Activated B cell treated with CpG ODN at 0.5 μM for 24 hours (primary cell): Measurements from ENCODE around the gene FIBIN. TPM values are rescaled to one million over a fixed set of nuclear protein-coding genes. Genes with fewer than 3 reads are reported as not detected.

Experiments used
- ATAC-seq: fragments of 200-7000 bp; cut with Tn5 transposase; one replicate; pipeline ENCODE4 v1.10.0; 2021; ENCODE audit warnings: low read depth, mild to moderate bottlenecking, moderate library complexity
- CTCF ChIA-PET: fragments of 350-600 bp; sonication (Branson Sonifier 250); formaldehyde crosslinking; loops from one replicate; lab custom pipeline; 2021; ENCODE audit warnings: antibody characterized with exemption; lab: Charles Lee
- POLR2A ChIA-PET: fragments of 350-600 bp; sonication (Branson Sonifier 250); formaldehyde crosslinking; loops from one replicate; lab custom pipeline; 2021; ENCODE audit warnings: antibody characterized with exemption; lab: Charles Lee
- DNase-seq: peaks from one replicate; pipeline ENCODE4 v3.0.0; 2022
- H3K27ac Mint-ChIP-seq: one replicate; pipeline ENCODE4 v1.8.0; 2020; ENCODE audit warnings: mixed read lengths
- H3K27me3 Mint-ChIP-seq: one replicate; pipeline ENCODE4 v1.8.0; 2021; ENCODE audit warnings: mixed read lengths
- H3K36me3 Mint-ChIP-seq: one replicate; pipeline ENCODE4 v1.8.0; 2021; ENCODE audit warnings: low read depth, mixed read lengths
- H3K4me1 Mint-ChIP-seq: one replicate; pipeline ENCODE4 v1.8.0; 2021; ENCODE audit warnings: mixed read lengths
- H3K4me3 Mint-ChIP-seq: one replicate; pipeline ENCODE4 v1.8.0; 2020; ENCODE audit warnings: mild to moderate bottlenecking, mixed read lengths
- H3K9me3 Mint-ChIP-seq: one replicate; pipeline ENCODE4 v1.8.0; 2020; ENCODE audit warnings: mixed read lengths
- intact Hi-C: fragments of 100-400 bp; cut with micrococcal nuclease; formaldehyde crosslinking; loops from one replicate; pipeline ENCODE4 v1.15.1; 2024
- total RNA-seq: library from RNA; stranded (reverse); gene quantifications from 2 replicates; pipeline ENCODE4 v1.2.3, GENCODE V29; 2022
- TF ChIP-seq, protein P1 (sequence below): fragments of 200-600 bp; IDR thresholded peaks from one replicate; pipeline ENCODE4 v1.8.0; 2022; ENCODE audit warnings: antibody characterized with exemption, mild to moderate bottlenecking

Gene FIBIN
- total RNA-seq, 1 donor from 2014 or later: not detected

DNA sequence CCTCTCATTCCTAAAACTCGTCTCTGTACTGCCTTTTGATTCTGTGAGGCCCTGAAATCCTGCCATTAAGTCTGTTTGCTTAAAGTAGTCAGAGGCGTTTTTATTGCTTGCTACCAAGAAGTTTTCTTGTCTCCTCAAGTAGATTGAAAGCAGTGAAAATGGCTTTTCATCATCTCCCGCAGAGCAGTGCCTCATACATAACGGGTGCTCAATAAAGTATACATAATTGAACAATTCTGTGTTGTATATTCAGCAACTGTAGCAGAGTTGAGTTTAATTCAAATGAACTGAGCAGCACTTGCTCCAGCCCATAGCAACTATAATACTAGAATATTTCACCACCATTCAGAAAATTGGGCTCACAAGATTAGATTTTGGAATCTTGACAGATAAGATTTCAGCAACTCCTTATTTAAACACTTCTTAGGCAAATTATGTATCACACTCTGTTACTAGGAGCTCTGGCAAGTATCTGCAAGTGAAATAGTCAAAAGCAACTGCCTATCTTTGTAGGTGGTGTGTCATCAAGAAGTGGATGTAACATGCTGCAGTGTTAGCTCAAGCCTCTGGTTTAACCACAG is 20.0 kb downstream of the FIBIN start:
- Mint-ChIP-seq H3K27ac (no peak overlapping the region), H3K9me3 (peaks cover 3% of the 10 kb centered on the region), H3K36me3 (no peaks in the 10 kb centered on the region), H3K27me3 (no peaks in the 10 kb centered on the region), H3K4me3 (no peak overlapping the region), H3K4me1 (no peaks in the 10 kb centered on the region)
- ChIA-PET POLR2A (no interaction called here), CTCF (no interaction called here)
- intact Hi-C loops: no loop called here
- DNase-seq (no peak), ATAC-seq (no peak)
- TF ChIP-seq, protein P1, sequence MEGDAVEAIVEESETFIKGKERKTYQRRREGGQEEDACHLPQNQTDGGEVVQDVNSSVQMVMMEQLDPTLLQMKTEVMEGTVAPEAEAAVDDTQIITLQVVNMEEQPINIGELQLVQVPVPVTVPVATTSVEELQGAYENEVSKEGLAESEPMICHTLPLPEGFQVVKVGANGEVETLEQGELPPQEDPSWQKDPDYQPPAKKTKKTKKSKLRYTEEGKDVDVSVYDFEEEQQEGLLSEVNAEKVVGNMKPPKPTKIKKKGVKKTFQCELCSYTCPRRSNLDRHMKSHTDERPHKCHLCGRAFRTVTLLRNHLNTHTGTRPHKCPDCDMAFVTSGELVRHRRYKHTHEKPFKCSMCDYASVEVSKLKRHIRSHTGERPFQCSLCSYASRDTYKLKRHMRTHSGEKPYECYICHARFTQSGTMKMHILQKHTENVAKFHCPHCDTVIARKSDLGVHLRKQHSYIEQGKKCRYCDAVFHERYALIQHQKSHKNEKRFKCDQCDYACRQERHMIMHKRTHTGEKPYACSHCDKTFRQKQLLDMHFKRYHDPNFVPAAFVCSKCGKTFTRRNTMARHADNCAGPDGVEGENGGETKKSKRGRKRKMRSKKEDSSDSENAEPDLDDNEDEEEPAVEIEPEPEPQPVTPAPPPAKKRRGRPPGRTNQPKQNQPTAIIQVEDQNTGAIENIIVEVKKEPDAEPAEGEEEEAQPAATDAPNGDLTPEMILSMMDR: no peak

DNA sequence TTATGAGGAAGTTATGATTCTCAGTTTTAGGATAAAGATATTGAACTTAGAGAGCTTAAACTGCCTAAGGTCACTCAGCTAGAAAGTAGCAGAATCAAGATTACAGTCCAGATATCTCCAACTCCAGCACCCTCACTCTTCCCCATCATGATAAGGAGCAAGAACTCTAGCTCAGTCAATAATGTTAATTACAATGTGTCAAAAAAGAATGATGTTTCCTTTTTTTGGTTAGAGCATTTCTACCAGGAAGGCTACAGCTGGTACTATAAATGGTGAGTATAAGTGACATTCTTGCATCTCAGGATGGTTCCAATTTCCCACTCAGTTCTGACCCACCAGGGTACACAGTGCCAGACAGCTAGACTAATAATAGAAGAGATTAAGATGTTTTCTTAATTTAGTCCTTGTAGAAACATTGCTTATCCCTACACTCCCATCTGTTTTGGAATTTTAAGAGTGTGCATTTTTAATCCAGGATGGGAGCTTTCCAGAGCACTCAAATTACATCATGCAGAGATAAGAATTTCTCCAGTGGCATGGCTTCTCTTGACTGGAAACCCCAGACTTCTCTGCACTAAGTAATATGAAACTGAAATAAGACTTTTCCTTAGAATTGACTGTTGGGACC is 25.1 kb downstream of the FIBIN start:
- Mint-ChIP-seq H3K27me3 (no peaks in the 10 kb centered on the region), H3K36me3 (no peaks in the 10 kb centered on the region), H3K4me1 (no peaks in the 10 kb centered on the region), H3K4me3 (no peak overlapping the region), H3K27ac (no peak overlapping the region), H3K9me3 (peaks cover 3% of the 10 kb centered on the region)
- DNase-seq (no peak), ATAC-seq (no peak)
- TF ChIP-seq, protein P1: no peak
- CTCF ChIA-PET: no interaction called here
- intact Hi-C loops: no loop called here
- POLR2A ChIA-PET: no interaction called here

DNA sequence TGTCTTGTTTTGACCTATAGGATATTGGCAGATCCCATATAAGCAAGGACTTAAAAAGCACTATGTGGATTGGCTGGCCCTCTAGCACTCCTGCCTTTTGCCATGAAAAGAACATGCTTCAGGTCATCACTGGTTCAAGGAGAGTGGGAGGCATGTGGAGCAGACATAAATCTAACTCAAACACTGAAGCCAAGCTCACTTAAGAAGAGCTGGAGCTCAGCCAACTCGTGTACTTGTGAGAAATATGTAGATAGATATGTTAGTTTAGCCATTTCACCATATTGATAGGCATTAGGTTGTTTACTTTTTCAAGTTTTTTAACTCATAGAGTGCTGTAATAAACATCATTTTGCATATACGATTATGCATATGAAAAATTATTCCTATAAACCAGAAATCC is 26.8 kb downstream of the FIBIN start:
- no peaks in the 10 kb centered on the region for H3K9me3 Mint-ChIP-seq
- ChIA-PET CTCF (no interaction called here), POLR2A (no interaction called here)
- no peaks in the 10 kb centered on the region for H3K4me1 Mint-ChIP-seq
- intact Hi-C loops: no loop called here
- DNase-seq (no peak), ATAC-seq (no peak)
- no peaks in the 10 kb centered on the region for H3K27me3 Mint-ChIP-seq
- no peak overlapping the region for H3K4me3 Mint-ChIP-seq
- TF ChIP-seq, protein P1: no peak
- no peak overlapping the region for H3K27ac Mint-ChIP-seq
- H3K36me3 Mint-ChIP-seq: no peaks in the 10 kb centered on the region

DNA sequence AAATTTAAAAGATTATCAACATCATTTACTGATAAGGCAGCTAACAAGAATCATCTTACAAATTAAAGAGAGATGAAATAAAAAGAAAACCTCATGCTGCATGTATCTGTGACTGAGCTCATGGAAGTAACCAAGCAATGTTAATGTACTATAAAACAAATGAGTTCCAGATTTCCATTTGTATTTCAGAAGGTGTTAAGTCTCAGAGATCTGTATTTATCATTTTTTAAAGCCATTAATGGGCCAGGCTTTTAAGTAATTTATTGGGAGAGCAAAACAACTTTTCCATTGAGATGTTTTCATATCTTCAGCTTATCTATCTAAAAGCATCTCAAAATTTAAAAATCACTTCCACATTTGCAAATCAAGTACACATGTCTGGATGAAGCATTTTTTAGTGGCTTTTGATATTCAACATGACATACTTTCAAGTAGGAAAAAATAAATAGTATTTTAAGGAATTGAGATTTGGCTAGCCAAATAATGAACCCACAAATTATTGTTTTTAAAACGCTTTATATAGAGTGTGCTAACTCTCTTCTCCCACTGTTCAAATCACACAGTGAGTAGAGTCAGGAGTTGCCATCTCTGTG is 28.8 kb downstream of the FIBIN start:
- no peaks in the 10 kb centered on the region for H3K9me3 Mint-ChIP-seq

DNA sequence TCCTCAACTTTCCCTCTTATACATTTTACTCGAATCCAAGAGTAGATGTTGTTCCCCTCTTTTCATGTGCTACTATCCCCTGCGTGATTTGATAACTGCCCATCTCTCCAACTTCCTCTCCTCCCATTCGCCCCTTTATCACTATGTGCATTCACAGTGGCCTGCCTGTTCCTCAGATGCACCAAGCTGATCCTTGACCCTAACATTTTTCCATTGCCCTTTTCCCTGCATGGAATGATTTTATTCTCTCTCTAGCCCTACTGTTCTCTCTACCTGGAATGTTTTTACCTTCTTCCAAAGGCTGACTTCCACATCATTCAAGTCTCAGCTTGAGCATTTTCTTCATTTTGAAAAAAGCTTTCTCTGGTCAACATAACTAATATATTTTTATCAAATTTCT is 31.0 kb downstream of the FIBIN start:
- no peaks in the 10 kb centered on the region for H3K36me3 Mint-ChIP-seq
- POLR2A ChIA-PET: no interaction called here
- H3K9me3 Mint-ChIP-seq: no peaks in the 10 kb centered on the region
- CTCF ChIA-PET: no interaction called here
- no peak overlapping the region for H3K27ac Mint-ChIP-seq
- intact Hi-C loops: no loop called here
- H3K27me3 Mint-ChIP-seq: no peaks in the 10 kb centered on the region
- DNase-seq (no peak), ATAC-seq (no peak)
- TF ChIP-seq, protein P1: no peak
- no peaks in the 10 kb centered on the region for H3K4me1 Mint-ChIP-seq
- H3K4me3 Mint-ChIP-seq: no peak overlapping the region

More for the DNA sequence above, 28.8 kb downstream of the FIBIN start:
- Mint-ChIP-seq H3K27ac (no peak overlapping the region), H3K27me3 (no peaks in the 10 kb centered on the region), H3K4me3 (no peak overlapping the region), H3K4me1 (no peaks in the 10 kb centered on the region), H3K36me3 (no peaks in the 10 kb centered on the region)
- TF ChIP-seq, protein P1: no peak
- intact Hi-C loops: no loop called here
- POLR2A ChIA-PET: no interaction called here
- CTCF ChIA-PET: no interaction called here
- ATAC-seq: no peak
- DNase-seq: no peak
